Prostate gland (tissue), 2 donors: ENCODE data around the gene GRAMD4.

Experiments
- CTCF ChIP-seq, 4 experiments: fragments of 200-600 bp in 2 of 4; fragments of 450-650 bp in 2 of 4; sonication (generic) in 2 of 4; IDR thresholded peaks; 1 replicate in 3 of 4; 2 replicates in 1 of 4; pipeline ENCODE4 v1.5.1; 2016 to 2019; ENCODE audit warnings: antibody characterized with exemption in 4 of 4, mild to moderate bottlenecking in 2 of 4, moderate library complexity in 2 of 4
- POLR2A ChIP-seq: fragments of 450-650 bp; IDR thresholded peaks from one replicate; pipeline ENCODE4 v1.6.1; 2016; ENCODE audit warnings: antibody characterized with exemption, mild to moderate bottlenecking
- POLR2AphosphoS5 ChIP-seq: sonication (generic); formaldehyde crosslinking; IDR thresholded peaks from one replicate; pipeline ENCODE4 v1.6.1; 2017; ENCODE audit warnings: antibody characterized with exemption

- TF ChIP-seq CTCF (IDR thresholded peaks at IDR 0.05) (no peak), POLR2AphosphoS5 (no peak), POLR2A (no peak)
Observed at GRCh38 chr22:46686221-46687047, 66.2 kb downstream of the GRAMD4 start.
